Retina (tissue), 1 donor: ENCODE data around the gene C1orf116.

Experiments used
- DNase-seq: peaks from one replicate; pipeline ENCODE4 v3.0.0-alpha.2; 2016

C1orf116 gene

GRCh38 chr1:207034208-207034607 is 1.7 kb upstream of the C1orf116 start:
- no peak for DNase-seq

GRCh38 chr1:207033302-207033701 is 746 bp upstream of the C1orf116 start:
- no peak for DNase-seq

DNA sequence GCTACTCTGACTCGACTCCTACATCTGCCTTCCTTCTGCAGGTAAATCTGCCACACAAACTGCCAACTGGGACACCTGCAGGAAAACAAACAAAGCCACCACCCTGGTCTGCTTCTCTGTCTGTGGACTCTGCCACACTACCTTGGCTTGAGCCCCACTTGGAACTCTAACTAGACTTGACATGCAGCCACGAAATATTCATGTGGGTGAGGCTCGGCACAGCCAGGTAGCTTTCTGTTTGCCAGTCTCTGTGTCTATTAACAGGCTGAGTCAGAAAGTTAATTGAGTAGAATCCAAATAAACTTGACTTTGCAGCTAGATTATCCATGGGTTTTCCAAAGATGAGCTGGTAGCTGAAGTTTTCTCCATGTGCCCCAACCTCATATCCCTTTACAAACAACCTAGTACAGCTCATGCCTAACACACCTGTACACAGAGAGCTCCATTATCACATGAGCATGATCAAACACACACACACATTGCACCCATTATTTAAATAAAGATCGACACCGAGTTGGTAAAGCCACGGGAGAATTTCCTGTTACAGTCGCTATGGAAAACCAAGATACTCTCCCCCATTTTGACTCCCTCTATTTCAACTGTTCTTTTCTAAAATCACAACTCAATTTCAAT is 808 bp downstream of the C1orf116 start:
- DNase-seq, result no peak

- no peak for DNase-seq
Observed at GRCh38 chr1:207031016-207031415, 1.5 kb downstream of the C1orf116 start.

GRCh38 chr1:207030522-207031009 is 2.0 kb downstream of the C1orf116 start:
- no peak for DNase-seq

- no peak for DNase-seq
Observed at GRCh38 chr1:207029701-207030521, 2.6 kb downstream of the C1orf116 start.

- no peak for DNase-seq
Observed at GRCh38 chr1:207028884-207029650, 3.5 kb downstream of the C1orf116 start.

- no peak for DNase-seq
Observed at GRCh38 chr1:207027921-207028320, 4.6 kb downstream of the C1orf116 start.

- DNase-seq, result no peak
Observed at GRCh38 chr1:207027206-207027777, 5.3 kb downstream of the C1orf116 start.

DNA sequence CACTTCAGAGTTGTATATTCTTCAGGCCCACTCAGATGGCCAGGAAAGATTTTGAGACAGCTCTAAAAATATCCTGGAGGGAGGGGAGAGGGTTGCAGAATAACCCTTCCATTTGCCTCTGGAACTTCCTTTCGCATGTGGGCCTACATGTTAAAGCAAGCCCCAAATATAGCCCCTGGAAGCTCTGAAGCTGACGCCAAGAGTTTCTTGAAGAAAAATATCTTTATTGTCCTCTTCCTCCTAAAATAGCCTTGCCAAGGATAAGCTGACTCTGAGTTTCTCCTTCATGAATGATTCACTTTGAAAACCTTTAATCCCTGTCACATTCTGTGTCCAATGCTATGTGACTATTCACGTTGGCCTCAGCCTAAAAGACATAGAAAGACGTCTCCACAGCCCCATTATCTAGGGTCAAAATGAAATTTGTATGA is 6.4 kb downstream of the C1orf116 start:
- DNase-seq, result no peak

DNA sequence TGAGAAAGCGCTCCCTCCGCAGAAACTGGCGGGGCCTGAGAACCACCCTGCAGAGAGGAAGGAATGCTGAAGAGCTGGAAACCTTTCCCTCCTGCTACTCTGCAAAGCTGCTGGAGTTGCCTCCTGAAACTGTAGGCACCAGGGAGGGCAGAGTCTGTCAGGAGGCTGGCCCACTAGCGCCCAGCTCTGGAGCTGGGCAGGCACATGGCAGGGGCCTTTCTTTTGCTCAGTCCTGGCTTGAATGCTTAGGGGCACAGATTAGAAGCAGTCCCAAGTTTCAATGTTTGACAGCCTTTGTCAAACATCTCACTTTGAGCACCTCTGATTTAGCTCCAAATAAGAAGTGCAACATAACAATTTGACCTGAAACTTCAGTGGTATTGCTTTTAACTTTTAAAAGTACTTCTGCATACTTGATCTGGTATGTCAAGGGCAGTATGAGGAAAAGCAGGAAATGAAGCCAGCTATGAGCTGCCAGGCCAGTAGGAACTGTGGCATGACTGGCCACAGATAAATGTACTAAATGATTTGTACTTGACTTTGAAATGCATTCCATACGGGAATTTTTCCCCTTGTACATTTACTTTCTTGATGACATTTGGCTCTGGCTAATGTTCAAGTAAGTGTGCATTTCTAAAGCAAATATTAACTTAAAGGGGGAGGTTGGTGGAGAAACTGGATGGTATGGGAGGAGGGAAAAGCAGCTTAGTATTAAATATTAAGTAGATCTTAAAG is 7.2 kb downstream of the C1orf116 start:
- no peak for DNase-seq

DNA sequence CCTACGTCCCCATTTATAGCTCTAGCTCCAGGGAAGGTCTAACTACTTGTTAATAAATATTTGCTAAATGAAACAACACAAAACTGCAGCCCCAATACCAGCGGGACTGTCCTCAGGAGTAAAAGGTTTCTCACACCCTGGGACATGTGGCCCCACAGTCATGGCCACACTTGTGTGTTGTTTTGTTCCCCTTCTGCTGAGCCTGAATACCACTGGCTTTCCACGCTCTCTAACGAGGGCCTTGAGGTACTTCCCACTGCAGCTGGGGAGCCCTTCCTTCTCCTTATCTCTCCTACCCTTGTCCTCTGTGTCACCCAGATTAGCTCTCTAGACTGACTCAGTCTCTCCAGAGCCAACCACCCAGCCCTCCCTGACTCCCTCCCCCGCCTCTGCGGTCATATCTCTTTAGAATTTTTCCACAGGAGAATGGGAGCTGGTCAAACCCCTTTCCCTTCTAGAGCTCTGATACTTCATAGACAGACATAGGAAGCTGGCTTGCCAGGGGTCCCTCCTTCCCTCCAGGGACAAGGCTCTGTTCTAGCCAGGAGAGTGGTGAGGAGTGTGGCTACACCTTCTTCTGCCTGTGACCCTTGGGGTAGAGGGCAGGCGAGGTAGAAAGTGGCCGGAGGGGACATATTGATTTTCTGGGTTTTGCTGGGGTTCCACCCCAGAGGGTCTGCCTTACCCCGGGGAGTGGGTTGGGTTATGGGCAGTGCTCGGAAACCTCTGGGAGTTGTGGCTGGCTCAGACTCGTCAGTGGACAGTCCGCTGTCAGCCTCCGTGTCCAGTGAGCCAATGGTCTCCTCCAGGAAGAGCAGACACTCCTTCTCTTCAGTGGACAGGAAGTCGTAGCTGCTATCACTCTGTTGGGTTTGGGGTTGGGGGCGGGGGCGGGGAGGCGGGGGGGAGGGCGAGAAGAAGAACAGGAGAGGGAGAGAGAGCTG is 8.1 kb downstream of the C1orf116 start:
- no peak for DNase-seq

DNA sequence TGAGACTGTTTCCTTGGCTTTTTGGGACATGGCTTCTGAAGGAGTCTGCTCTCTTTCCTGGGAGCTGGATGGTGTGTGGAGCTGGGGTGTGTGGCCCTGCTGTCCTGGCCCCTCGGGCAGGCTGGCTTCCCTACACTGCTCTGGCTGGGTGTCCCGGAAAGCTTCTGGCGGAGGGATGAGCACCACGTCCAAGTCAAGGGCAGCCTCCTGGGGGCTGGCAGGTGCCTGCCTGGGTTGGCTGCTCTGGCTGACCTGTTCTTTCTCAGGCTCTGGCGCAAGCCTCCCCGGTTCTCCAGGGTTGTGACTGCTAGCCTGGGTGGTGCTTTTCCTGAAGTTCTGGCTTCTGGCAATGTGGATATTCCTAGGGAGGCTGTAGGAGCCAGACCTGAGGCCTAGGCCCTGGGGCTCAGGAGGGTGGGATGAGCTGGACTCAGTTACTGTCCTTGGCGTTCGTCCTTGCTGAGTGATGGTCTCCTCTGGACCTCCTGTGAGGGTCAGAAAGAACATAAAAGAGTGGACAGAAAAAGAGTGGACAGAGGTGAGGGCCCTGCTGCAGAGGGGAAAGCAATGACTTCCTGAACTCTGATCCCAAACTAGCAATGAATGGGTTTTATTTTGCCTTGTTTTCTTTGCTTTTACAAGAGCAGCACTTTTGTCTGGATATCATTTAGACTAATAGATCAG is 9.4 kb downstream of the C1orf116 start:
- no peak for DNase-seq

GRCh38 chr1:207021876-207022596 is 10.5 kb downstream of the C1orf116 start:
- no peak for DNase-seq

DNA sequence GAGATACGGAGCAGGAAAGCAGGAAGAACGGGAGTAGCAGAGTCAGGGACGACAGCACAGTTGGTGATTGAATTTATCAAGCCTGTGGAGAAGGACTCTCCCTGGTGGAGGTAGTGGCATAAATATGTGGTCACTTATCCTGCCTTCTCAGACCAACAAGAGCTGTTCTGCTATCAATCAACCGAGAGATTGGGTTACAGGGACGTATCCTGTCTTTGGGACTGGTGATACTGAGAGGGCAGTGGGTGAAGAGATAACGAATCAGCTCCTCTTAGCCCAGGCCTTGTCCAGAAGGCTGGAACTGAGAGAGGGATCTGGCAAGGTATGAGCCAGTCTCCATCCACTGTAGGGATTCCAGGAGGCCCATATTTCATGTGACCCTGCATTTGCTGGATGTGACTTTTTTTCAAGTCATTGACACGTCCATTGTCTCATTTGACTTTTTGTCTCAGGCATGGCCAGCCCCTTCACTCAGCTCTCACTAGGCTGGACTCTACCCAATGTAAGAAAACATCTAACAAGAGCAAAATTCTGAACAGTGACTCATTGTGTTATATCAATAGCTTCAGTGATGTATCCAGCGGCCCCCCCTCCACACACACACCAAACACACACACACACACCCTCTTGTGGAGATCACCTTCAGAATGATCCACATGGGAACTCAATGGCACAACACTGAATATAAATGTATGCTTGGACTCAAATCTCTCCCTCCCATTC is 11.3 kb downstream of the C1orf116 start:
- DNase-seq, result no peak

- DNase-seq, result no peak
Observed at GRCh38 chr1:207020709-207021107, 11.8 kb downstream of the C1orf116 start.

DNA sequence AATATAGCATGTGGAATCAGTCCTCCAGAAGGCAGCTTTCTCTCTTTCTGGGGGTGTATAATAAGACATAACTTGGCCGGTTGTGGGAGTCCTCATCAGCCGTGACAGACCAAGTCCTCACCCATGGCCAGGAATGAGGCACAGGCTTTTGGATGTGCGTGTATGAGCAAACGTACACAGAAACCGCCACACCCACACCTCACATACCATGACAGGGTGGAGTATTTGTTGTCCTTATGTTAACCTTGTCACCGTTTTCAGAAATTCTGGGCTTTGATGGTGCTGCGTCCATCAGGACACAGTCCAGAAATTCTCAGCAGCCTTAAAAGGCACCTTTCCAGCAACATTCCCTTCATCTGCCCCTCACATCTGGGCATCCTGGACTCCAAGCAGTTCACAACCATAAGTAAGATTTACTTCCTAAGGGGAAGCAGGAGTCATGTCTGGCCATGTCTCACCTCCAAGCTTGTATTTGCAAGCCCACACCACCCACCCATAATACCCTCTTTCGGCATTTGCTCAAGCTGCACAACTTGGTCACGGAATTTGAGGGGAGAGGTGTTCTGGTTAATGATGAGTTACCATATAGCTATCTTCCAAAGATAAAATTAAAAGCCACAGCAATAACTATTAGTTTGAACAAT is 12.4 kb downstream of the C1orf116 start:
- no peak for DNase-seq

- DNase-seq, result no peak
Observed at GRCh38 chr1:207019661-207020060, 12.9 kb downstream of the C1orf116 start.

DNA sequence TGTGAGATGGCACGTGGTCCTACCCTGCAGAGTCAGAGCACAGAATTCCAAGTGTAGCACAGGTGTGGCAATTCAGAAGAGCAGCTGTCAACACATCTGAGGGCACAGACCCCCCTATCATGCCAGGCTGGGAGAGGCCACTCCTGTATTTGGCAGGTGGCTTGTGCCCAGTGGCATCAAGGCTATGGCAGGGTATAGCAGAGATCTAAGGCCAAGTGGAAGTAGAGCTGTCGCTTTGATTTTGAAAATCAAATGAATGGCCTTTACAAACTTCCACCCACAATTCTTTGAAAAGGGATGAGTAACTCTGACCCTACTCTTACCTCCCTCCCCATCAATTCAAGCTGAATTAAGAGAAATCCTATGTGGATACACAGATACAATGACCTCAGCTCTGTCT is 13.4 kb downstream of the C1orf116 start:
- DNase-seq, result no peak
